Coronary artery (tissue), 2 donors: ENCODE measurements around the gene PLAAT3.
"Not testable (repeated sequence)": the region's sequence is repeated elsewhere in the genome, so short reads cannot be mapped to it uniquely, and the experiment has no call there.

Experiments
- DNase-seq: peaks from one replicate; pipeline ENCODE4 v3.0.0-alpha.2; 2017; ENCODE audit warnings: low spot score
- H3K27ac ChIP-seq, 2 donors: fragments of 200-600 bp; sonication (generic); one replicate each; pipeline ENCODE4 v1.5.1; 2016 to 2019
- H3K4me3 ChIP-seq: fragments of 200-600 bp; sonication (generic); 2 replicates; pipeline ENCODE4 v1.5.1; 2016; ENCODE audit warnings: mild to moderate bottlenecking, moderate library complexity
- CTCF ChIP-seq: fragments of 200-600 bp; sonication (generic); IDR thresholded peaks from one replicate; pipeline ENCODE4 v1.5.1; 2019; ENCODE audit warnings: antibody characterized with exemption

The PLAAT3 gene

GRCh38 chr11:63554877-63555223 lies 59.4 kb downstream of the PLAAT3 start:
- H3K4me3 ChIP-seq = no peak overlapping the region
- no peak for TF ChIP-seq CTCF
- no peak for DNase-seq
- H3K27ac ChIP-seq = no peak overlapping the region

GRCh38 chr11:63553759-63554158 lies 60.5 kb downstream of the PLAAT3 start:
- no peak overlapping the region for H3K27ac ChIP-seq
- TF ChIP-seq CTCF = no peak
- DNase-seq = peak; percentile 54
- H3K4me3 ChIP-seq = no peak overlapping the region

GRCh38 chr11:63552921-63553320 lies 61.3 kb downstream of the PLAAT3 start:
- DNase-seq = peak; percentile 17
- Histone ChIP-seq H3K4me3 (no peak overlapping the region), H3K27ac (no peak overlapping the region)
- TF ChIP-seq CTCF = no peak

GRCh38 chr11:63551889-63552266 lies 62.4 kb downstream of the PLAAT3 start:
- no peak overlapping the region for H3K27ac ChIP-seq
- TF ChIP-seq CTCF = no peak
- peak; percentile 38 for DNase-seq
- no peak overlapping the region for H3K4me3 ChIP-seq

- no peak for TF ChIP-seq CTCF
- Histone ChIP-seq H3K4me3 (no peak overlapping the region), H3K27ac (no peak overlapping the region)
- DNase-seq = no peak
Observed at GRCh38 chr11:63551091-63551888, 62.9 kb downstream of the PLAAT3 start.

- H3K27ac ChIP-seq, DNase-seq, H3K4me3 ChIP-seq: not testable (repeated sequence)
Observed at GRCh38 chr11:63550156-63550700, 64.0 kb downstream of the PLAAT3 start.

- no peak for TF ChIP-seq CTCF
- H3K4me3 ChIP-seq = no peak overlapping the region
- peak; percentile 24 for DNase-seq
- H3K27ac ChIP-seq = no peak overlapping the region
Observed at GRCh38 chr11:63549411-63549810, 64.8 kb downstream of the PLAAT3 start.
